ENCODE results near the gene NRG3. TPM values are rescaled to one million over a fixed set of nuclear protein-coding genes. Genes with fewer than 3 reads are reported as not detected.
"Not testable (repeated sequence)": the region's sequence is repeated elsewhere in the genome, so short reads cannot be mapped to it uniquely, and the experiment has no call there.

The NRG3 gene
- total RNA-seq, 6 experiments from 2014 or later = 0.34 to 0.99 (median 0.75) TPM

GRCh38 chr10:82340166-82340565 is 465.2 kb downstream of the NRG3 start:
- Histone ChIP-seq H3K9me3 (no peaks in the 10 kb centered on the region), H3K27ac (no peak overlapping the region), H3K36me3 (no peaks in the 10 kb centered on the region), H3K4me3 (no peak overlapping the region), H3K27me3 (no peaks in the 10 kb centered on the region), H3K4me1 (no peaks in the 10 kb centered on the region)
- ATAC-seq (no peak), DNase-seq (no peak)
- 58% methylated on average over 2 of the region's 2 CpGs for WGBS (ENCODE audit: insufficient coverage, low coverage, low lambda C conversion rate, missing lambda C conversion rate)
- TF ChIP-seq CTCF (IDR thresholded peaks at IDR 0.05) = no peak
- TF ChIP-seq POLR2A (IDR thresholded peaks at IDR 0.05) = no peak
- intact Hi-C loops (cut with DNase I) = no loop called here

- 83% methylated on average over 7 of the region's 26 CpGs for WGBS (ENCODE audit: insufficient coverage, low coverage, low lambda C conversion rate, missing lambda C conversion rate)
- H3K27ac ChIP-seq; H3K4me1 ChIP-seq; ATAC-seq; H3K4me3 ChIP-seq; H3K9me3 ChIP-seq; H3K36me3 ChIP-seq; H3K27me3 ChIP-seq; DNase-seq; intact Hi-C loops (cut with DNase I): not testable (repeated sequence)
Observed at GRCh38 chr10:82349590-82349989, 474.6 kb downstream of the NRG3 start.

- H3K4me3 ChIP-seq = no peak overlapping the region
- TF ChIP-seq POLR2A (IDR thresholded peaks at IDR 0.05) = no peak
- no peaks in the 10 kb centered on the region for H3K4me1 ChIP-seq
- no peaks in the 10 kb centered on the region for H3K27me3 ChIP-seq
- H3K27ac ChIP-seq = no peak overlapping the region
- DNase-seq (no peak), ATAC-seq (no peak)
- H3K36me3 ChIP-seq = no peaks in the 10 kb centered on the region
- WGBS (ENCODE audit: insufficient coverage, low coverage, low lambda C conversion rate, missing lambda C conversion rate) = 66% methylated on average over 3 of the region's 3 CpGs
- intact Hi-C loops (cut with DNase I) = no loop called here
- H3K9me3 ChIP-seq = no peaks in the 10 kb centered on the region
Observed at GRCh38 chr10:82353381-82353780, 478.4 kb downstream of the NRG3 start.

- TF ChIP-seq POLR2A (IDR thresholded peaks at IDR 0.05) = no peak
- TF ChIP-seq CTCF (IDR thresholded peaks at IDR 0.05) = no peak
- intact Hi-C loops (cut with DNase I) = no loop called here
- H3K36me3 ChIP-seq = no peaks in the 10 kb centered on the region
- no peak overlapping the region for H3K4me3 ChIP-seq
- DNase-seq (no peak), ATAC-seq (no peak)
- no peaks in the 10 kb centered on the region for H3K9me3 ChIP-seq
- no peaks in the 10 kb centered on the region for H3K27me3 ChIP-seq
- H3K4me1 ChIP-seq = no peaks in the 10 kb centered on the region
- H3K27ac ChIP-seq = no peak overlapping the region
- WGBS (ENCODE audit: insufficient coverage, low coverage, low lambda C conversion rate, missing lambda C conversion rate) = 56% methylated on average over 8 of the region's 16 CpGs
Observed at GRCh38 chr10:82358486-82359099, 483.6 kb downstream of the NRG3 start.

GRCh38 chr10:82361256-82361655 is 486.3 kb downstream of the NRG3 start:
- no peak for TF ChIP-seq POLR2A (IDR thresholded peaks at IDR 0.05)
- no peak for TF ChIP-seq CTCF (IDR thresholded peaks at IDR 0.05)
- no peak for DNase-seq
- no peaks in the 10 kb centered on the region for H3K9me3 ChIP-seq
- WGBS (ENCODE audit: insufficient coverage, low coverage, low lambda C conversion rate, missing lambda C conversion rate) = 50% methylated on average over 1 of the region's 1 CpG
- no peak overlapping the region for H3K4me3 ChIP-seq
- intact Hi-C loops (cut with DNase I) = no loop called here
- H3K27ac ChIP-seq = no peak overlapping the region
- ATAC-seq = no peak
- no peaks in the 10 kb centered on the region for H3K27me3 ChIP-seq
- no peaks in the 10 kb centered on the region for H3K4me1 ChIP-seq
- H3K36me3 ChIP-seq = no peaks in the 10 kb centered on the region
